Right renal cortex interstitium (tissue), 3 donors: ENCODE measurements around the gene IL23R. TPM values are rescaled to one million over a fixed set of nuclear protein-coding genes. Genes with fewer than 3 reads are reported as not detected.

ENCODE experiments used
- DNase-seq, 3 donors: peaks; one replicate each; pipeline ENCODE4 v3.0.0-alpha.2; 2013; ENCODE audit warnings: low read depth in 3 of 3, low spot score in 2 of 3
- polyA plus RNA-seq, 3 donors: library from polyadenylated mRNA; unstranded; fragments of 120-200 nt; gene quantifications; one replicate each; pipeline ENCODE4 v1.2.1, GENCODE V29; 2013; ENCODE audit not compliant: insufficient read length in 3 of 3

IL23R gene
- polyA plus RNA-seq, 3 donors, result 0.06 to 0.10 TPM; not detected in 1

DNA sequence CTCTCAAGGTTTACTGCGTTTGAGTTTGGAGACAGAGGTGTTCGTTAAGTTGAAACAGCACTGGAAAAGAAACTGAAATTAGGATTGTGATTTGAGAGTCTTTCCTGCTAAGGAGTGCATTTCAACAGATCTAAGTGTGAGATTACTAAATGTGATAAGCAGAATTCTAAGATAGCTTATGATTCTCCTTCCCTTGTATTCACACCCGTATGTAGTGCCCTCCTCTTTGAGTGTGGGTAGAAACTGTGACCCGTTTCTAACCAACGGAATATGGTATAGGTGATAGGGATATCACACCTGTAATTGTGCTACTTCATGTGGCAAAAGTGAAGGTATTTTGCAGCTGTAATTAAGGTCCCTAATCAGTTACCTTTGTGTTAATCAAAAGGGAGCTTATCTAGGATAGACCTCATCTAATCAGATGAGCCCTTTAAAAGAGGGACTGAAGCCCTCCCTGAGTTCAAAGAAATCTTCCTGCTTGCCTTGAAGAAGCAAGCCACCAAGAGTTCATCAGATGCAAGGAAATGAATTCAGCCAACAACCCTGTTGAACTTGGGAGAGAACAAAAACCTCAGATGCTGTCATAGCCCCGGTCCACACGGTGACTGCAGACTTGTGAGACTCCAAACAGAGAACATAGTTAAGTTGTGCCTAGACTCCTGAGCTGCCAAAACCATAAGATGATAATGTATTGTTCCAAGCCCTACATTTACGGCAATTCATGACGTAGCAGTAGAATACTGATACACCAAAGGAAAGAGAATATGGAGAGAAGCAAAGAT is 128.8 kb downstream of the IL23R start:
- no peak for DNase-seq

- DNase-seq, result no peak
These were observed 132.5 kb downstream of the IL23R start for GRCh38 chr1:67298762-67299161.

DNA sequence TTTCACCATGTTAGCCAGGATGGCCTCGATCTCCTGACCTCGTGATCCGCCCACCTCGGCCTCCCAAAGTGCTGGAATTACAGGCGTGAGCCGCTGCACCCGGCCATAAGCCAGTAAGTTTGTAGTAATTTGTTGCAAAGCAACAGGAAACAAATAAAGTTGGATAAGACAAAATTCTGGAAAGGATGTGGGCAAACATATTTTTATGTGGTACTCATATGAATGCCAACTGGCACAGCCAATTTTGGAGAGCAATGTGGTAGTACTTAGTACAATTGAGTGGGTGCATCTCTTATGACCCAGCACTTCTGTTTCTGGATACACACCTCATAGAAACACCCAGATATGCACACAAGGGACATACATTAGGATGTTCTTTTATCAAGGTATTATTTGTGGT is 133.0 kb downstream of the IL23R start:
- DNase-seq, result no peak

DNA sequence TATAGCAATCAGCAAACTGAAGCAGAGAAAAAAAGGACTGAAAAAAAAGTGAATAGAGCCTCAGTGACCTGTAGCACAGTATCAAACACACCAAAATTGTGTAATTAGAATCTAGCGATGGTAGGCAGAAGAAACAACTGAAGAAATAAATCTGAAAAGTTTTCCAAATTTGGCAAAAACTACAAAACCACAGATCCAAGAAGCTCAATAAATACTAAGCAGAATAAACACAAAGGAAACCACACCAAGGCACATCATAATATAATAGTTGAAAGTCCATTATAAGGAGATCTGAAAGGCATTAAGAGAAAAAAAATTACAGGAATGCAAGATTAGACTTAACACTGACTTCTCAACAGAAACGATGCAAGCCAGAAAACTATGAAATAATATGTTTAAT is 134.3 kb downstream of the IL23R start:
- no peak for DNase-seq

GRCh38 chr1:67304023-67304422 is 137.8 kb downstream of the IL23R start:
- DNase-seq, result no peak

- no peak for DNase-seq
These were observed 140.3 kb downstream of the IL23R start for GRCh38 chr1:67306547-67306946.

DNA sequence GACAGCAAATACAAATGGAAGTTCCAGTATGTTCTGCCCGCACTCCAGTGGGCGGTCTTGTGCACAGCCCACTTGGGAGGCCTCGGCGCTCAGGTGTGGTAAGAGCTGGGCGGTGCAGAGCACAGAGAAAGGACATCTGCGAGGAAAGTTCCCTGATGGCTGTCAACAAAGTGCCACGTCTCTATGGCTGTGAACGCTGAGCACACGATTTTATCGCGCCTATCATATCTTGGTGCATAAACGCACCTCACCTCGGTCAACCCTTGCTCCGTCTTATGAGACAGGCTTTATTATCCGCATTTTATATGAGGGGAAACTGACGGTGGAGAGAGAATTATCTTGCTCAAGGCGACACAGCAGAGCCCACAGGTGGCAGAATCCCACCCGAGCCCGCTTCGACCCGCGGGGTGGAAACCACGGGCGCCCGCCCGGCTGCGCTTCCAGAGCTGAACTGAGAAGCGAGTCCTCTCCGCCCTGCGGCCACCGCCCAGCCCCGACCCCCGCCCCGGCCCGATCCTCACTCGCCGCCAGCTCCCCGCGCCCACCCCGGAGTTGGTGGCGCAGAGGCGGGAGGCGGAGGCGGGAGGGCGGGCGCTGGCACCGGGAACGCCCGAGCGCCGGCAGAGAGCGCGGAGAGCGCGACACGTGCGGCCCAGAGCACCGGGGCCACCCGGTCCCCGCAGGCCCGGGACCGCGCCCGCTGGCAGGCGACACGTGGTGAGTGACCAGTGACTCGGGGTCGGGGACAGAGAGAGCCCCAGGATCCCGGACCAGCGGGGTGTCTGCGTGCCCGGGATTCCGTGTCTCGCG is 141.2 kb downstream of the IL23R start, which contains the start of gene IL12RB2:
Gene IL12RB2 (plus strand): TSS at position 623 of the 810 bp plus-strand sequence. CDS start 12,496 bp downstream, outside the sequence.
- no peak for DNase-seq

- no peak for DNase-seq
These were observed 141.9 kb downstream of the IL23R start for GRCh38 chr1:67308136-67308535.

Other genes starting within 250 kb of the IL23R start
- gene DNAI4, start 241.6 kb upstream of the IL23R start, polyA plus RNA-seq, result 10 to 100 TPM; 15.4 to 16.6 (median 15.7) TPM
- gene MIER1, start 241.5 kb upstream of the IL23R start, polyA plus RNA-seq, result 10 to 100 TPM; 39.7 to 45.2 (median 44.7) TPM
- gene SLC35D1, start 112.3 kb upstream of the IL23R start, polyA plus RNA-seq, result 10 to 100 TPM; 14.0 to 15.1 (median 14.8) TPM
- gene C1orf141, start 31.5 kb upstream of the IL23R start, polyA plus RNA-seq, result under 1 TPM; 0.23 to 0.42 (median 0.32) TPM
- under 1 TPM; 0.37 to 0.62 (median 0.51) TPM for gene IL12RB2, start 141.4 kb downstream of the IL23R start, polyA plus RNA-seq